NCI-H510A (cell line): ENCODE measurements around the gene CCDC167.
"Not testable (repeated sequence)": the region's sequence is repeated elsewhere in the genome, so short reads cannot be mapped to it uniquely, and the experiment has no call there.

Source experiments
- DNase-seq: peaks from one replicate; lab custom pipeline; 2025; lab: John Stamatoyannopoulos, UW

Gene CCDC167

DNA sequence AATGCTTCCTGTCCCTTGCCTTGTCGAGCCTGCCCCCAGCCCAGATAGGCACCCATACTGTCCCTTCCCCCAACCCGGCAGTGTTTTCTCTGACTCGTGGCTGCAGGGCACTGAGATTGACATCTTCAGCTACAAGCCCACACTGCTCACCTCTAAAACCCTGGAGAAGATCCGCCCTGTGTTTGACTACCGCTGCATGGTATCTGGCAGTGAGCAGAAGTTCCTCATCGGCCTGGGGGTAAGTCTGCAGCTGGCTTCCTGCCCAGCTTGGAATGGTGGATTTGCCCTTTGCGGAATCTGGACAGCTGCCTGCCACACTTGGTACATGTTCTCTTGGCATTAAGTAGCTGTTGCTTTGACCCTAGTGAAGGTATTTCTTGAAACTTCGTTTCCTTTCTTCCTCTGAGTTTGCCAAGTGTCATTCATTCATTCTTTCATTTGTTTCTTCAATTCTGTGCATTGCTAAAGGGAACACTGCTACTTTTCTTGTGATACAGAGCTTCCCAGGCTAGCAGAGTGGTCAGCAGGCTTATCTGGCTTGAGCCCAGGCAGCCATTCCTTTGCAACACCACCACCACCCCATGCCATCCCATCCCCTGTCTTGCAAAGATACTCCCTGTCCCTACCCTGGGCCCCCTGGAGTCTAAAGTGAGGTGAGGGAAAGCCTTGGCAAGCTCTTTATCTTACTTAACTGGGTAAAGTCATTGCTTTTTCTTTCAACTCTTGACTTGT, 26.2 kb downstream of the CCDC167 start:
- no peak for DNase-seq

DNA sequence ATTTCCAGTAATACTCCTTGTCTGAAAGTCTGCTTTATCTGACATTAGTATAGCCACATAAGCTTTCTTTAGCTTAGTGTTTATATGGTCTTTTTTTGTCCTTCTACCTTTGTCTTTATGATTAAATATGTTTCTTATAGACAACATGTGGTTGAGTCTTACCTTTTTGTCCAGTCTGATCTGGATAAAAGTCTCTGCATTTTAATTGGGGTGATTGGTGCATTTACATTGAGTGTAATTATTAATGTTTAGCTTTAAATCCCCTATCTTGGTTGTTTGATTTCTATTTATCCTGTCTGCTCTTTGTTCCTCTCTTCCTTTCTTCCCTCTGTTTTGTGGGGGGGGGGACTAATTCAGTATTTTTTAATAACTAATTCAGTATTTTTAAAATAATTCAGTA, 32.0 kb downstream of the CCDC167 start:
- DNase-seq, result no peak

DNA sequence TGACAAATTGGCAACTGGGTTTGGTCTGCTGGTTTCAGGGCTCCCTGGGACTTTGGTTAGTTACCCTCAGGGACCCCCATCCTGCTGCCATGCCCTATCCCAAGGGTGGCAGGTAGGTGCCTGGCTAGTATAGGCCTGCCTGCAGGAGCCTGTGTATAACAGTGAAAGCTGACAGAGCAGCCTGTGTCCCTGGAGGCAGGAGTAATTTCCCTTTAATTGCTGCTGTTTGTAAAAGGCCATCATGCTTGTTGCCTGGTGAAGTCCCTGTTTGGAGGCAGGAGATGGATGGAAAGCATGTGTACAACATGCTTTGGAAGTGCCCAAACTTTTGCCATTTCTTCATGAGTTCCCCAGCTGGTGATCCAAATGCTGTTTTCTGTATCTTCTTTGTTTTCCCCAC, 36.6 kb downstream of the CCDC167 start:
- DNase-seq, result no peak

DNA sequence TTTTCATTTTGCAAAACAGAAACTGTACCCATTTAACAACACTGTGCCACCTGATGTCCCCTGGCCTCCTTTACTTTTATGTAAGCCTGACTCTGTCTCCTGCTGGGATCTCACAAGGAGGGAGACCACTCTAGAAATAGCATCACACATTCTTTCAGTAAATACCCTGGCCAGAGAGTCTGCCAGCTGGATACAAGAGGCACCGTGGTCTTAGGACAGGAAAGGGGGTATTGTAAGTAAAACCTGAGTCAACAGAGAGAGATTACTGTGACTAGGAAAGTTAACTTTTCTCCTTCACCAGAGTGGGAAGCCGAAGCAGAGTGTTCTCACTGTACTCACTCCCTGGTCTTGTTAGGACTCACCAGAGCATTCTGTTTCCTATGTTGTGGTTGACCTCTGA, 38.9 kb downstream of the CCDC167 start:
- DNase-seq, result no peak

DNA sequence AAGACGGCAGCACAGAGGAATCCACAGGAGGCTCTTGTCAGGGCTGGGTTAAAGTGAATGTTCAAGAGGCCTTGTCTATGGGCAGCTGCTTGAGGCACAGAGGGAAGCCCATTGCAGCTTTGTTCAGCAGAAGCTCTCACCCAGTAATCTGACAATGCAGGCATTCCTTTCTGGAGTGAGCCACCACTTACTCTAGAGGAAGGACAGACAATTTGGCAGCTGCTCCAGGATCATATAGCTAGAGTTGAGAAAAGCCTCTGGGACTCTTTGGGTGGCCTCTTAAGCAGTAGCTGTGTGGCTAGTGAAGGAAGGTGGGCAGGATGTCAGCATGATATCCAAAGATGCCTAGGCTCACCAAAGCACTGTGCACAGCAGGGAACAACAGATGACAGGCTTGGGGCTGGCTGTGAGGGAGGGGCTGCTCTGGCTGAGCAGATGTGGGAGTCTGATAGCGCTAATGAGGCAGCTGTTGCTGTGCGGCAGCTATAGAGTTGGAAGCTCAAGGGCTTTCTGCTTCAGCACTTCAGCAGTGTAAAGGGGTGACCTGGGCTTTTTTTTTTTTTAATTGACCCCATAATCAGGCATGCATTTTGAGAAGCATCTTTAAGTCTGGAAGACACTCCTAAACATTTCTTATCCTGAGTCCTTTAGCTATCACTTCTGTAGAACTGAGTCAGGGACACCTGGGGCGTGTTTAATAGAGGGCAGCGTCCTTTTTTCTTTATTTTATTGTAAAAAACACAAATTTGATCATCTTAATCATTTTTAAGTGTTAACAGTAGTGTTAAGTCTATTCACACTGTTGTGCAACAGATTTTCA, 39.5 kb downstream of the CCDC167 start:
- peak; percentile 30 for DNase-seq

DNA sequence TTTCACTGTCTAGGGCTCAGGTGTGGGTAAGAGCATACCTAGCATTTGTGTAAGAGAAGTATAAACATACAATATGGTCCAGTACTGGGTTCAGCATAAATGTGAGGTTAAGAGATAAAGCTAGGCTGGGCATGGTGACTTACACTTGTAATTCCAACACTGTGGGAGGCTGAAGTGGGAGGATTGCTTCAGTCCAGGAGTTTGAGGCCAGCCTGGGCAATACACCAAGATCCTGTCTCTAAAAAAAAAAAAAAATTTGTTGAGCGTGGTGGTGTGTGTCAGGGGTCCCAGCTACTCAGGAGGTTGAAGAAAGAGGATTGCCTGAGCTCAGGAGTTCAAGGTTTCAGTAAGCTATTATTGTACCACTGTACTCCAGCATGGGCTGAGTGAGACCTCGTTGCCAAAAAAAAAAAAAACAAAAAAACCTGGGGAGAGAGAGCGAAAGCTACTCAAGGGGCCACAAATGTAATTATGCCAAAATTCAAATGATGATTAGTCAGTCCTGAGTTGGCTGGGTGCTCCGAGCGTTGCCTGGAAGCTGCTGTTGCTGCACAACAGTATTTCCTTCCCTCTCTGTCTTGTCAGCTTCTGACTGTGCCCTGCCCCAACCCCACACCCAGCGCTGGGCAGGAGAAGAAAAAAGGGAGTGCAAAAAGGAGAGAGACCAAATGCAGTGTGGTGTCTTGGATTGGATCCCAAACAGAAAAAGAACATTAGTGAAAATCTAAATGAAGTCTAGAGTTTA, 42.7 kb downstream of the CCDC167 start:
- no peak for DNase-seq

DNA sequence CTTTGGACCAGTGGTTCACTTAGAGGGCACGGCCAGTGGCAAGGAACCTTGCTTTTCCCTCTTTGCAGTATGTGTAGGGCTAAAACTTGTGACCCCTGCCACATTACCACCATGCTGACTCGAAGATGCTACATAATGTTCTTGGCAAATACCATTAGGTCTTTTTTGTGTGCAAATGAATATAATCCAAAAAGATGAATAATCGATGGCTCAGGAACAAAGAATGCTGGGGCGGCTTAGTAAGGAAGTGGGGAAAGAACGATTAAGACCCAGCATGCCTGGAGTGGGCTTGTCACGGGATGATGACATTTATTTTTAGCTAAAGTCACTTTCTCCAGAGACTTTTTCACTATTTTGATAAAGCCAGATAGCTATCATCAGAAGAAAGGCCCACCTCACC, 43.6 kb downstream of the CCDC167 start:
- DNase-seq, result no peak

DNA sequence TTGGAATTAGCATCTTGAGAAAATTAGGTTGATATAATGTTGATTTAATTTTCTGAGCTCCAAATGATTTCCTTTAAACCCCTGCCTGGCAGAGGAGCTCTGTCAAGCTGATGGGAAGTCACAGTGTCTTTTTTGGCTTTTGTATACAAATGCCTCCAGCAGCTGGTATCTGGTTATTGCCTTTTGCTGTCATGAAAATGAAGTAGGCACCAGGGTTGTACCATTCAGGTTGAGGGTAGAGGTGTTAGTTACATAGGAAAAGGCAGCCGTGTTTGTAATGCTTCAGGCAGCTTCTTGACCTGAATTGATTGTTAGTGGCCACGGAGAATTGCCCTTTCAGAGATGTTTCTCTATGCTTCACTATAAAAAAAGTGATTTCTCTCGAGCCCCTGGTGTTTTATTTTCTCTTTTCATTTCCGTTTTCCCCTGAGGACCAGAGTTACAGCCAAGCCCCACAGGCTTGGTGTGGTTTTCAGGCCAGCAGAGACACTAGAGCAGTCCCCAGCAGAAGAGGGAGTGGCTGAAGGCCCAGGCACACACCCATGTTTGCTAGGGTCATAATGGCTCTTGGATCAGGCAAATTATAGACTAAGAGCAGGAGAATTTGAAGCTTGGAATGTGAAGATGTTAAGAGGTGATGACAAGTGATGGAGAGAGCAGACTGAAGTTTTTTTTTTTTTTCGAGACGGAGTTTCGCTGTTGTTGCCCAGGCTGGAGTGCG, 45.1 kb downstream of the CCDC167 start:
- DNase-seq, result no peak

DNA sequence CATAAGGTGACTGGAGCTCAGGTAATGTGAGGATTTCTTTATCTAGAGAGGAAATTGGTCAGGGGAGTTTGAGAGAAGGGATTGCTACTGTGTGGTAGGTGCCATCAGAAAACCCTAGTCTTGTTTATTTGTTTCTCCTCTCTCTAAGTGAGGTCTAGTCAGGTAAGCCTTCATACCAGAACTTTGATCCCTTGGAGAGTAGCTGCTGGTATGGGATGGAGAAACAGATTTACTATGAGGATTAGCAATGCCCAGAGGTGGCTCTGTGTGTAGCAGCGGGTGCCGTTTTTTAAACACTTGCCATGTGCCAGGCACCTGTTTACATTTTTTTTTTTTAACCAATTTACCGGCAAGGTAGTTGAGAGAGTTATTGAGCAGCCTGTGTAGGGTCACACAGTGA, 47.2 kb downstream of the CCDC167 start:
- no peak for DNase-seq

DNA sequence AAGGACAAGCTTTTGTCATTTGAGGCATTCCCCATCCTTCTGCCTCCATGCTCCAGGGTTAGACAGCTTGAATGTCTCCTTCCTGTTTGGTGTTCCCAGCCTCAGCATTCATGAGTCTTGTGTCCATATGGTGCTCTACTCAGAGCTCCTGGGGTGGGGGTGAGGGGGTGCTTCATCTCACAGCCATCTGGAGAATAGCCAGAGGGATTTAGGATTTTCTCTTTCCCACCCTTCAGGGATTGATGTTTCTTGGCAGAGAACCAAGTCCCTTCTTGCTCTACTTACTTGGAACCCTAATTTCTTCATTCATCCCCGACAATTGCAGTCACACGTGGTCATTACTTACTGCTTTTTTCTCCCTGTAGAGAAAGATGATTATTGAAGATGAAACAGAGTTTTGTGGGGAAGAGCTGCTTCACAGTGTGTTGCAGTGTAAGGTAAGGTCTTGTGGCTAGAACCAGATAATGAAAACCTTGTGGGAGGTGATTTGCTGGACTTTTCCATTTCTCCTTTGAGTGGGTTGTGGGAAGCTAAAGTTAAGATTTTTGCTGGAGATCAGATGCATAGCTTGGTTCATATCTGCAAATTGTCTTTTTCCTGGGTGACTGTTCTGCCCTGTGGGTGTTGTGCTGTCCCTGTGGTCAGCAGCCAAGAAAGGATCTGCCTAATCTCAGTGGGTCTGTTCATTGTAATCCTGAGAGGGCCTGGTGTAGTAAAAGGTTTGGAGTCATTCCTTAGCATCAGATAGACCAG, 48.1 kb downstream of the CCDC167 start:
- DNase-seq, result no peak

DNA sequence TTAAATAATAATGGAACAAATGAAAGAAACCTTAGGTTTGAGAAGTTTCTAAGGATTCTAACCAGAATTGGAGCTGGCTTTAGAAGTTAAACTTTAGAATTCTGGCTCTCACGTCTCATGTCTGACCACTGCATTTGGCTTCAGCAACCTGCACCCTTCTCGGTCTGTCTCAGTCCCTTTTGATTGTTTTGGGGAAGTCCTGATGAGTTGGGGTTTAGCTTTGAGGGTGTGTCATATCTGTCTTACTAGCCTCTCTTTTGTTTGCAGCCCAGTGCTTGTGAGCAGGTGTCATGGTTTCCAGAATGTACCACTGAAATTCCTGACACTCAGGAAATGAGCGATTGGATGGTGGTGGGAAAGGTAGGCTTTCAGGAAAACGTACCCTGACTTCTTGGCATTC, 49.7 kb downstream of the CCDC167 start:
- DNase-seq, result no peak

DNA sequence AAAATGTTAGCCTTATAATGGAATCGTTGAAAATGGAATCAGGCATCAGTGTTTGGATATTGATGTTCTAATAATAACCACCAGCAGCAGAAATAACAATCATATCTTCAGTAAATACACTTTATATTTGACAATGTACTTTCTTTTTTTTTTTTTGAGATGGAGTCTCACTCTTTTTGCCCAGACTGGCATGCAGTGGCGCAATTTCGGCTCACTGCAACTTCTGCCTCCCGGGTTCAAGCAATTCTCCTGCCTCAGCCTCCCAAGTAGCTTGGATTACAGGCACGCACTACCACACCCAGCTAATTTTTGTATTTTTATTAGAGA, 56.5 kb downstream of the CCDC167 start:
- not testable (repeated sequence) for DNase-seq

DNA sequence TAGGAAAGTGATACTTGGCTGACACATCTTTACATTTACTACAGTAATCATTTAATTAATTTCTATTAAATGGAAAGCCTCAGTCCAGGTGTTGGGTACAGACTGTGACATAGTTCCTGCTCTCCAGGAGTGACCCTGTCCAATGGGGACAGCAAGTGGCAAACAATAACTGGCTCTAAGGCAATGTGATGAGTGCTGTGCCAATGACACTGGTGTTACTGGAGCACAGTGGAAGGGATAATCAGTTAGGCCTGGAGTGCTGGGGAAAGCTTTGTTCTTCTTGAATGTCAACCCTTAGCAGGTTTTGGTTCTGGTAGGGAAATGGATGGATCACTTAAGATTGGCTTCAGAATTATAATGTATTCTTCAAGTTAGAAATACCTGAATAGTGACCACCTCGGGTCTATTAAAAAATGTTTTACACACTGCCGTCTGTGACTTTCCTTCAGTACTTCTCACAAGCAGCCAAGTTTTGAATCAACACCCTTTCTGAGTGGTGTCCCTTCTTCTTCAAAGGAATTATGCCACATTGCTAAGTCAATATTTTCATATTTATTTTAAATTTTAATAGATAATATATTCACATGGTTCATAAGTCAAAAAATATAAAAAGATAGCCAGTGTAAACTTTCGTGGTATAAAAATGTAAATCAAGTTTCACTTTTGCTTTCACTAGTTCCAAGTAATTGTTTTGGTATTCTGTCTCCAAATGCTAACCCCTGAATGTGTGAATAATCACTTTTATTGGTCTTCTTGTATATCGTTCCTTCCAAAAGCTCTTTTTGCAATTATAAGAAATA, 57.1 kb downstream of the CCDC167 start:
- no peak for DNase-seq

DNA sequence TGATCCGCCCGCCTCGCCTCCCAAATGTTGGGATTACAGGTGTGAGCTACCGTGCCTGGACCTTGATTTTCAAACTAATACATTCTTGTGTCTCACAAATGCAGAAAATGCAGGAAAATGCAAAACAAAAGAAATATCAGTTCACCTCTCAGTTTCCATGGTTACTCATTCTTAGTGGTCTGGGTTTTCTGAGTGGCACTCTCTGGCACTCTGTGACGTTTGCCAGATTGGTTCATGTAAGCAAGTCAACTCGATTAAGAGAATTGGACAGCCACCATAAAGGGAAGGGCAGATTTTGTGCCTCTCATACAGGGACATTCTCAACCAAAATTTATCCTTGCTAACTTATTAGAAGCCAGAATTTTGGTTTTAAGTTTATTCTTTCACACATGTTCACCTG, 58.0 kb downstream of the CCDC167 start:
- DNase-seq, result no peak

DNA sequence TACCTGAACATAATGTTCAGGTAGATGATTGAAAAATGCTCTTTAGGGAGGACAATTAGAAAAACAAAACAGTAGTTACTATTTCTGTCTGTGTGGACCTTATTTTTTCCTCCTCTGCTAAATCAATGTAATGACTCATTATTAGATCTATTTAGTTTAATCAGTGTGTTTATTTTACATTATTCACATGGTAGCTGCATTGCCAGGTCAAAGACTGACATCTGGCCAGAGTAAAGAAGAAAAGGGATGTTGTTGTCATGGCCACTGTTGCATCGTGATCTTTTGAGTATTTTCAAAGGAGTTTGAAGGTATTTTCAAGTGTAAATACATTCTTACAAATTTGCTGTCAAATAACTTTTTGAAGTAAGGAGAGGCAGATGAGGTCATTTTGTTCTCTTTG, 60.8 kb downstream of the CCDC167 start:
- no peak for DNase-seq

DNA sequence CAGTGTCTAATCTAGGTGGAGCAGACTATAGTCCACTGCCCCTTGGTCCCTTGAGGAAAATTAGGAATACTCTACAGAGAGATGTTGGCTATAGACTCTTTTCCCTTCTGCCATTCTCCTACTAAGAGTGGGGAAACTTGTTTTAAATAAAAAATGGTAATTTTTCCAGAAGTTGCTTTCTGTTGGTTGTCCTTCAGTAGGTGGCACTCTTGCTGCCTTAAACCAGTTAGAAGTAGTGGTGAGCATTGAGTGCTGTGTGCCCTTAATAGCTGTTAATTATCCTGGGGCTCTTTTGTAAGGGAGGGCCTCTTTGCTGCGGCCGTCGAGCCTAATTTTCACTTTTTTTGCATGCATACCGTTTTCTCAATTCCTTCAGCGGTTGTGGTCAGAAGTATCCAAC, 63.9 kb downstream of the CCDC167 start:
- DNase-seq, result no peak

DNA sequence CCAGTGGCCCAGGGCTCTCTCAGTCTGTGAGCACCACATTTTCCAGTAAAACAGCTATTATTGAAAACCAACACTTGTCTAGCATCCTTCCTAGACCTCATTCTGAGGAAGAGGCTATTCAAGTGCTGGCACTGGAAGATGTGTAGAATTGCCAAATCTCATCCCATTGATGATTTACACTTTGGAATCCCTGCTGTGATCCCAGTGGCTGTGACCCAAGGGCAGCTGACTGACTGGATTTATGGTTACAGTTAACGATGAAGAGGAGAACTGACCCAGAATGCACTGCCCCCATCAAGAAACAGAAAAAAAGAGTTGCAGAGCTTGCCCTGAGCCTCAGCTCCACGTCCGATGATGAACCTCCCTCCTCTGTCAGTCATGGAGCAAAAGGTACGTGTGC, 64.3 kb downstream of the CCDC167 start:
- DNase-seq, result no peak

DNA sequence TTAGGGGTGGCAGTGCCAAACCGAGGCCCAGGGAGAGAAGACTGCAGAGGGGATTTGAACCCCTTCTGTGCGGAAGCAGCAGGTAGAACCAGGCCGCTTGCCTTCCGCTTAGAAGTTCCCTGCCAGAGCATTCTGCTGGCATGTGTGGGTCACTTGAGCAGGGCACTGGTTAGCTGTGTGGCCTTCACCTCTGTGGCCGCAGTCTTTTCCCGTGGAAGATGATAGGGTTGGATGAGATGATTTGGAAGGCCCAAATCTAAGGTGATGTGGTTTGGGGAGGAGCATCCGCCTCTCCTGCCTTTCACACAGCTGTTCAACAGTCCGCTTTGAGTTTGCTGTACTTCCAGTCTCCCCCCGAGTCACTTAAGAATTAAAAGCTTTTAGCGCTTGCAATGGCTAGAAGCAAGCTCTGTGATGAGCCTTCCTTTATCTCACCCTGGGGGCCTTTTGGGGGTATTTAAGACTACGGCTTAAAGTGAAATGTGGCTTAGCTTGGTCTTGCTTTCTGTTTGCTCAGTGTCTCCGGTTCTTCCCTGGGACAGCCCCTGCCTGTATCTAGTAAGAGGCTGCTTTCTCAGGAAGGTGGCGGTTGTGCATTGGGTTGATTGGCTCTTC, 65.9 kb downstream of the CCDC167 start:
- no peak for DNase-seq
